CD4-positive, CD25-positive, alpha-beta regulatory T cell (primary cell): ENCODE measurements around the gene TRIM21. TPM values are rescaled to one million over a fixed set of nuclear protein-coding genes. Genes with fewer than 3 reads are reported as not detected.
A peak's percentile ranks its signal among the peaks of the same experiment; 100 is the strongest.
"Not testable (repeated sequence)": the region's sequence is repeated elsewhere in the genome, so short reads cannot be mapped to it uniquely, and the experiment has no call there.

Source experiments
- ATAC-seq, 2 donors: fragments of 150-1000 bp; cut with Tn5 transposase; one replicate each; pipeline ENCODE4 v1.10.0; 2021; ENCODE audit warnings: low read depth in 2 of 2, moderate number of reproducible peaks in 2 of 2, moderate library complexity in 1 of 2
- DNase-seq, 3 donors: peaks; one replicate each; pipeline versions ENCODE4 v3.0.0 to v3.0.0-alpha.2; 2012 to 2022; ENCODE audit warnings: mixed read lengths in 1 of 3
- H3K27ac ChIP-seq: one replicate; pipeline ENCODE4 v1.7.0; 2013; ENCODE audit warnings: mild to moderate bottlenecking, low read length; ENCODE audit not compliant: insufficient read depth, poor library complexity, severe bottlenecking
- H3K27me3 ChIP-seq: one replicate; pipeline ENCODE4 v1.7.0; 2013; ENCODE audit warnings: low read length; ENCODE audit not compliant: control insufficient read depth, insufficient read depth
- H3K36me3 ChIP-seq: one replicate; pipeline ENCODE4 v1.7.0; 2013; ENCODE audit warnings: mild to moderate bottlenecking, low read length, moderate library complexity; ENCODE audit not compliant: control insufficient read depth, insufficient read depth
- H3K4me1 ChIP-seq: 2 replicates; pipeline ENCODE4 v1.7.0; 2013; ENCODE audit warnings: mild to moderate bottlenecking, low read length; ENCODE audit not compliant: insufficient read depth, control insufficient read depth, poor library complexity, severe bottlenecking
- H3K4me3 ChIP-seq: one replicate; pipeline ENCODE4 v1.7.0; 2013; ENCODE audit warnings: low read depth, mild to moderate bottlenecking, low read length, moderate library complexity
- H3K9me3 ChIP-seq, 2 experiments: 1 replicate in 1 of 2; 2 replicates in 1 of 2; pipeline ENCODE4 v1.7.0; 2013; ENCODE audit warnings: low read length in 2 of 2, mild to moderate bottlenecking in 1 of 2, moderate library complexity in 1 of 2; ENCODE audit not compliant: control insufficient read depth in 2 of 2
- H3K27ac Mint-ChIP-seq, 3 donors: one replicate each; pipeline ENCODE4 v1.8.0; 2020 to 2022; ENCODE audit warnings: mild to moderate bottlenecking in 3 of 3, mixed read lengths in 3 of 3, moderate library complexity in 2 of 3
- H3K27me3 Mint-ChIP-seq: one replicate; pipeline ENCODE4 v1.8.0; 2022; ENCODE audit warnings: mild to moderate bottlenecking, mixed read lengths
- H3K36me3 Mint-ChIP-seq: one replicate; pipeline ENCODE4 v1.8.0; 2020; ENCODE audit warnings: mixed read lengths
- H3K4me1 Mint-ChIP-seq, 4 donors: one replicate each; pipeline ENCODE4 v1.8.0; 2020 to 2022; ENCODE audit warnings: mixed read lengths in 4 of 4, mild to moderate bottlenecking in 1 of 4
- H3K4me3 Mint-ChIP-seq, 4 donors: one replicate each; pipeline ENCODE4 v1.8.0; 2020 to 2022; ENCODE audit warnings: mild to moderate bottlenecking in 4 of 4, mixed read lengths in 4 of 4, moderate library complexity in 3 of 4
- H3K9me3 Mint-ChIP-seq, 7 donors: one replicate each; pipeline ENCODE4 v1.8.0; 2020 to 2022; ENCODE audit warnings: mixed read lengths in 7 of 7, mild to moderate bottlenecking in 3 of 7, moderate library complexity in 2 of 7
- polyA plus RNA-seq, 4 donors: library from polyadenylated mRNA; unstranded; fragments of 300-500 nt; fragmentation: Illumina TruSeq; gene quantifications; one replicate each; pipeline ENCODE4 v1.2.3, GENCODE V29; 2021
- total RNA-seq: library from RNA; stranded (reverse); gene quantifications from one replicate; pipeline ENCODE4 v1.2.3, GENCODE V29; 2022

Gene TRIM21
- total and polyA plus RNA-seq, 5 donors from 2014 or later: 27.1 to 79.3 (median 61.2) TPM

- not testable (repeated sequence) for H3K36me3 Mint-ChIP-seq, ATAC-seq, H3K4me3 Mint-ChIP-seq, H3K27me3 Mint-ChIP-seq, H3K9me3 ChIP-seq, H3K4me1 Mint-ChIP-seq, H3K4me1 ChIP-seq, H3K27ac Mint-ChIP-seq, H3K27ac ChIP-seq, H3K36me3 ChIP-seq, H3K4me3 ChIP-seq, H3K27me3 ChIP-seq
- peak in 1 of 3 donors; percentile 12 for DNase-seq
- H3K9me3 Mint-ChIP-seq: peaks cover 0 to 19% (median 0%) of the 10 kb centered on the region in 7 donors
Observed at GRCh38 chr11:4406206-4406605, 12.7 kb upstream of the TRIM21 start.

- no peak for DNase-seq
- Histone ChIP-seq H3K27me3 (peaks cover 2% of the 10 kb centered on the region), H3K36me3 (peaks cover 15% of the 10 kb centered on the region), H3K27ac (no peak overlapping the region), H3K9me3 (no peaks in the 10 kb centered on the region), H3K4me3 (peak overlapping the region; percentile 90), H3K4me1 (peaks cover 24% of the 10 kb centered on the region)
- Mint-ChIP-seq H3K27ac (peak overlapping the region; percentile 94 to 98 (median 95)), H3K4me1 (peaks cover 29 to 52% (median 40%) of the 10 kb centered on the region in 4 donors), H3K4me3 (peak overlapping the region; percentile 83 to 96 (median 93)), H3K27me3 (peaks cover 39% of the 10 kb centered on the region), H3K36me3 (peaks cover 28% of the 10 kb centered on the region), H3K9me3 (peaks cover 0 to 9% (median 3%) of the 10 kb centered on the region in 7 donors)
- ATAC-seq: no peak
Observed at GRCh38 chr11:4393858-4394223, 339 bp upstream of the TRIM21 start.

GRCh38 chr11:4388221-4388620, 5.3 kb downstream of the TRIM21 start:
- Histone ChIP-seq H3K27ac (no peak overlapping the region), H3K4me3 (no peak overlapping the region), H3K4me1 (peaks cover 19% of the 10 kb centered on the region), H3K36me3 (peaks cover 69% of the 10 kb centered on the region), H3K27me3 (no peaks in the 10 kb centered on the region), H3K9me3 (no peaks in the 10 kb centered on the region)
- Mint-ChIP-seq H3K36me3 (peaks cover 79% of the 10 kb centered on the region), H3K27me3 (no peaks in the 10 kb centered on the region), H3K4me1 (peaks cover 24 to 43% (median 33%) of the 10 kb centered on the region in 4 donors), H3K4me3 (peak overlapping the region in 1 of 4 donors; percentile 21), H3K27ac (no peak overlapping the region), H3K9me3 (peaks cover 0 to 2% (median 0%) of the 10 kb centered on the region in 7 donors)
- ATAC-seq (no peak), DNase-seq (no peak)

GRCh38 chr11:4385978-4386740, 7.3 kb downstream of the TRIM21 start:
- H3K27ac ChIP-seq: no peak overlapping the region
- ATAC-seq: no peak
- peaks cover 69% of the 10 kb centered on the region for H3K36me3 ChIP-seq
- peaks cover 76% of the 10 kb centered on the region for H3K36me3 Mint-ChIP-seq
- no peaks in the 10 kb centered on the region for H3K27me3 Mint-ChIP-seq
- H3K27me3 ChIP-seq: no peaks in the 10 kb centered on the region
- H3K9me3 Mint-ChIP-seq: no peaks in the 10 kb centered on the region
- H3K4me3 ChIP-seq: no peak overlapping the region
- peaks cover 4% of the 10 kb centered on the region for H3K4me1 ChIP-seq
- H3K9me3 ChIP-seq: no peaks in the 10 kb centered on the region
- peak overlapping the region in 2 of 3 donors; percentile 23 to 76 for H3K27ac Mint-ChIP-seq
- no peak overlapping the region for H3K4me3 Mint-ChIP-seq
- peaks cover 17 to 26% (median 18%) of the 10 kb centered on the region in 4 donors for H3K4me1 Mint-ChIP-seq
- DNase-seq: no peak

GRCh38 chr11:4381901-4382300, 11.6 kb downstream of the TRIM21 start:
- H3K27ac ChIP-seq: no peak overlapping the region
- no peak overlapping the region for H3K27ac Mint-ChIP-seq
- H3K36me3 Mint-ChIP-seq: peaks cover 41% of the 10 kb centered on the region
- peaks cover 2 to 5% (median 3%) of the 10 kb centered on the region in 4 donors for H3K4me1 Mint-ChIP-seq
- no peaks in the 10 kb centered on the region for H3K27me3 Mint-ChIP-seq
- H3K4me1 ChIP-seq: no peaks in the 10 kb centered on the region
- no peaks in the 10 kb centered on the region for H3K27me3 ChIP-seq
- H3K9me3 ChIP-seq: no peaks in the 10 kb centered on the region
- no peaks in the 10 kb centered on the region for H3K9me3 Mint-ChIP-seq
- H3K4me3 ChIP-seq: no peak overlapping the region
- no peak for ATAC-seq
- no peak for DNase-seq
- H3K4me3 Mint-ChIP-seq: no peak overlapping the region
- H3K36me3 ChIP-seq: peaks cover 34% of the 10 kb centered on the region

GRCh38 chr11:4375431-4376140, 17.9 kb downstream of the TRIM21 start:
- H3K27me3 ChIP-seq: peaks cover 4% of the 10 kb centered on the region
- no peak overlapping the region for H3K4me3 ChIP-seq
- Mint-ChIP-seq H3K9me3 (peaks cover 0 to 1% (median 0%) of the 10 kb centered on the region in 7 donors), H3K27me3 (peaks cover 5% of the 10 kb centered on the region), H3K27ac (no peak overlapping the region), H3K4me3 (no peak overlapping the region), H3K4me1 (no peaks in the 10 kb centered on the region), H3K36me3 (no peaks in the 10 kb centered on the region)
- ATAC-seq: no peak
- no peaks in the 10 kb centered on the region for H3K9me3 ChIP-seq
- no peaks in the 10 kb centered on the region for H3K36me3 ChIP-seq
- no peaks in the 10 kb centered on the region for H3K4me1 ChIP-seq
- no peak overlapping the region for H3K27ac ChIP-seq
- no peak for DNase-seq

- H3K4me1 ChIP-seq: no peaks in the 10 kb centered on the region
- Mint-ChIP-seq H3K4me1 (no peaks in the 10 kb centered on the region), H3K36me3 (no peaks in the 10 kb centered on the region), H3K27ac (no peak overlapping the region), H3K9me3 (peaks cover 0 to 5% (median 0%) of the 10 kb centered on the region in 7 donors), H3K4me3 (no peak overlapping the region), H3K27me3 (peaks cover 5% of the 10 kb centered on the region)
- peaks cover 7% of the 10 kb centered on the region for H3K27me3 ChIP-seq
- DNase-seq (no peak), ATAC-seq (no peak)
- H3K9me3 ChIP-seq: no peaks in the 10 kb centered on the region
- no peak overlapping the region for H3K4me3 ChIP-seq
- H3K36me3 ChIP-seq: no peaks in the 10 kb centered on the region
- no peak overlapping the region for H3K27ac ChIP-seq
Observed at GRCh38 chr11:4370166-4370565, 23.3 kb downstream of the TRIM21 start.
